IMR-90 (cell line): ENCODE measurements around the gene SEMA5A.

Source experiments
- CTCF ChIP-seq: conservative IDR thresholded peaks from 2 replicates; pipeline ENCODE4 v1.5.1; 2012; ENCODE audit warnings: mild to moderate bottlenecking, low read depth, low read length, improper control_type of control experiment
- FOS ChIP-seq: fragments of 150-350 bp; IDR thresholded peaks from 2 replicates; pipeline ENCODE4 v1.6.1; 2016; ENCODE audit warnings: low read depth, low read length
- MAZ ChIP-seq: IDR thresholded peaks from 2 replicates; pipeline ENCODE4 v1.6.1; 2012; ENCODE audit warnings: low read depth, mild to moderate bottlenecking, low read length, improper control_type of control experiment, moderate library complexity, borderline replicate concordance
- POLR2A ChIP-seq: IDR thresholded peaks from 2 replicates; pipeline ENCODE4 v1.6.1; 2012; ENCODE audit warnings: mild to moderate bottlenecking, low read depth, low read length
- RAD21 ChIP-seq: IDR thresholded peaks from 2 replicates; pipeline ENCODE4 v1.6.1; 2012; ENCODE audit warnings: low read length, improper control_type of control experiment

GRCh38 chr5:9062873-9063272 is 483.0 kb downstream of the SEMA5A start:
- no peak for TF ChIP-seq CTCF
- TF ChIP-seq FOS: no peak
- TF ChIP-seq MAZ: no peak
- TF ChIP-seq RAD21: no peak
- no peak for TF ChIP-seq POLR2A
